ENCODE measurements around the gene ZNF500. TPM values are rescaled to one million over a fixed set of nuclear protein-coding genes. Genes with fewer than 3 reads are reported as not detected.
"Not testable (repeated sequence)": the region's sequence is repeated elsewhere in the genome, so short reads cannot be mapped to it uniquely, and the experiment has no call there.

Gene ZNF500
- total RNA-seq, 1 experiment from 2014 or later, result 23.6 TPM

DNA sequence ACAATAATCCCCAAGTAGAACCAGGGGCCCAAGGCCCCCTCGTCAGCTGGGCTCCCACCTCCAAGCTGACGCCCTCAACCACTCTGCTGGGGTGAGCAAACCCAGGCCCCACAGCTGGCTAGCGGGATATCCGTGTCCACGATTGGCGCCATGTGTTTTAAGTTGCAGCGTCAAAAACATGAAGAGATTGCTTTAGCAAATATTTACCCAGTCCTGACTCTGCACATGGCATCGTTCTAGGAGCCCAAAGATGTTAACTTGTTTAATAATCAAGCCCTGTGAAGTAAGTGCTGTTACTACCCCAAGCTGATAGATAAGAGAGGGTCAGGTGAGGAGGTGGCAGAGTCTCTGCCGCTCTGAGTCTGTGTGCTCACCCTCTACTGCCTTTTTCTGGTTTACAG is 21.5 kb upstream of the ZNF500 start:
- CTCF ChIA-PET, result interaction anchor here (1.1 kb wide), 1 partner anchor 138 kb away, joined by 4 read pairs; no protein-coding TSS in a partner anchor
- no peak for DNase-seq

DNA sequence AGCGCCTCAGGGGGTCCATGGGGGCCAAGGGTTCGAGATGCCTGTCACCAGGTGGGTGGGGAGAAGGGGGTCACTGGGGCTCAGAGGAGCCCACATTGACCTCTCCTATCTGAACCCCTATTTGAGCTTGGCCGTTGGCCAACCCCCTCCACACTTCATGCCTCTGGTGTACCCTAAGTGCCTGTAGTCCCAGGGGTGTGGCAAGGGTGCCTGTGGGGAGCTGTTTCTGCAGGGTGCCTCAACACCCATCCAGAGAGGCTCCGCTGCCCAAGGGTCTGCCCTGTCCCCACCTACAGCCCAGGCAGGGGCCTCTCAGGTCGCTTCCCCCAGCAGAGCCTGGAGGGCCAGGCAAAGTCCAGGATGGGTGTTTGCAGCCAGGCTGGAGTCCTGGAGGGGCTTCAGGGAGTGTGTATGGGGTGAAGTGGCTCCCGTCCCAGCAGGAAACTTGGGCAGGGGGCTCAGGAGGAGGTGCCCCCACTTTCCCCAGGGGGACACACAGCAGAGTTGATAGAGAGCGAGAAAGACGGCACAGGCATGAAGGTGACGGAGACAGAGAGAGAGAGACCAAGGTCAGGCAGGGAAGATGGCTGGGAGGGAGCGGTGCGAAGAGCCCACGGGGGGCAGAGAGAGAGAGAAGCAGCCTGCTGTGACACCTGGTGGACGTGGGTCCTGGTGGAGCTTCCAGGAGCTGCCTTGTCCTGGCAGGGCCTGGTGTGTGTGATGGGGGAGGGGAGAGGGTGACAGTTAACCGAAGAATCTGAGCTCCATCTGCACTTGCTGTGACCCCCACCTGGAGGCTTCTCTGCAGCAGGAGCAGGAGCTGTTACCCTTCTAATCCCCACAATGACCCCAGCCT is 20.9 kb upstream of the ZNF500 start, which contains the start of gene SEPTIN12:
Gene SEPTIN12, minus strand, starts transcription at position 719 of the 856 bp plus-strand sequence. Its CDS starts 700 bp downstream, at position 19.
- intact Hi-C loops (cut with micrococcal nuclease; ENCODE audit: unreplicated experiment), result no loop called here
- BruUV-seq (replicated peaks), result no TSS peak
- no peak within 1 kb of the TSS for H3K27ac Mint-ChIP-seq (ENCODE audit: unreplicated experiment)
- no peak for DNase-seq
- no peaks in the 10 kb centered on the region for H3K27me3 Mint-ChIP-seq (ENCODE audit: unreplicated experiment)
- peaks cover 27% of the 10 kb centered on the region for H3K4me1 Mint-ChIP-seq (ENCODE audit: low read depth, unreplicated experiment)
- TF ChIP-seq, protein P1, sequence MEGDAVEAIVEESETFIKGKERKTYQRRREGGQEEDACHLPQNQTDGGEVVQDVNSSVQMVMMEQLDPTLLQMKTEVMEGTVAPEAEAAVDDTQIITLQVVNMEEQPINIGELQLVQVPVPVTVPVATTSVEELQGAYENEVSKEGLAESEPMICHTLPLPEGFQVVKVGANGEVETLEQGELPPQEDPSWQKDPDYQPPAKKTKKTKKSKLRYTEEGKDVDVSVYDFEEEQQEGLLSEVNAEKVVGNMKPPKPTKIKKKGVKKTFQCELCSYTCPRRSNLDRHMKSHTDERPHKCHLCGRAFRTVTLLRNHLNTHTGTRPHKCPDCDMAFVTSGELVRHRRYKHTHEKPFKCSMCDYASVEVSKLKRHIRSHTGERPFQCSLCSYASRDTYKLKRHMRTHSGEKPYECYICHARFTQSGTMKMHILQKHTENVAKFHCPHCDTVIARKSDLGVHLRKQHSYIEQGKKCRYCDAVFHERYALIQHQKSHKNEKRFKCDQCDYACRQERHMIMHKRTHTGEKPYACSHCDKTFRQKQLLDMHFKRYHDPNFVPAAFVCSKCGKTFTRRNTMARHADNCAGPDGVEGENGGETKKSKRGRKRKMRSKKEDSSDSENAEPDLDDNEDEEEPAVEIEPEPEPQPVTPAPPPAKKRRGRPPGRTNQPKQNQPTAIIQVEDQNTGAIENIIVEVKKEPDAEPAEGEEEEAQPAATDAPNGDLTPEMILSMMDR (IDR thresholded peaks at IDR 0.05; ENCODE audit: unreplicated experiment), result no peak
- peaks cover 13% of the 10 kb centered on the region for H3K36me3 Mint-ChIP-seq (ENCODE audit: insufficient read depth, unreplicated experiment)
- H3K9me3 Mint-ChIP-seq (ENCODE audit: low read depth, unreplicated experiment), result no peaks in the 10 kb centered on the region
- H3K4me3 Mint-ChIP-seq (ENCODE audit: low read depth, unreplicated experiment), result no peak within 1 kb of the TSS
- CTCF ChIA-PET, result no interaction called here

More for the DNA sequence above, 21.5 kb upstream of the ZNF500 start:
- no TSS peak for BruUV-seq (replicated peaks)
- Mint-ChIP-seq H3K4me3 (ENCODE audit: low read depth, unreplicated experiment) (no peak overlapping the region), H3K4me1 (ENCODE audit: low read depth, unreplicated experiment) (peaks cover 27% of the 10 kb centered on the region), H3K9me3 (ENCODE audit: low read depth, unreplicated experiment) (no peaks in the 10 kb centered on the region), H3K27ac (ENCODE audit: unreplicated experiment) (no peak overlapping the region), H3K36me3 (ENCODE audit: insufficient read depth, unreplicated experiment) (peaks cover 13% of the 10 kb centered on the region), H3K27me3 (ENCODE audit: unreplicated experiment) (no peaks in the 10 kb centered on the region)
- intact Hi-C loops (cut with micrococcal nuclease; ENCODE audit: unreplicated experiment), result no loop called here
- TF ChIP-seq, protein P1 (IDR thresholded peaks at IDR 0.05; ENCODE audit: unreplicated experiment), result no peak

GRCh38 chr16:4787068-4787467 is 20.1 kb upstream of the ZNF500 start:
- CTCF ChIA-PET, result interaction anchor here (0.6 kb wide), 1 partner anchor 1438 kb away, joined by 4 read pairs; no protein-coding TSS in a partner anchor
- no peaks in the 10 kb centered on the region for H3K9me3 Mint-ChIP-seq (ENCODE audit: low read depth, unreplicated experiment)
- no TSS peak for BruUV-seq (replicated peaks)

DNA sequence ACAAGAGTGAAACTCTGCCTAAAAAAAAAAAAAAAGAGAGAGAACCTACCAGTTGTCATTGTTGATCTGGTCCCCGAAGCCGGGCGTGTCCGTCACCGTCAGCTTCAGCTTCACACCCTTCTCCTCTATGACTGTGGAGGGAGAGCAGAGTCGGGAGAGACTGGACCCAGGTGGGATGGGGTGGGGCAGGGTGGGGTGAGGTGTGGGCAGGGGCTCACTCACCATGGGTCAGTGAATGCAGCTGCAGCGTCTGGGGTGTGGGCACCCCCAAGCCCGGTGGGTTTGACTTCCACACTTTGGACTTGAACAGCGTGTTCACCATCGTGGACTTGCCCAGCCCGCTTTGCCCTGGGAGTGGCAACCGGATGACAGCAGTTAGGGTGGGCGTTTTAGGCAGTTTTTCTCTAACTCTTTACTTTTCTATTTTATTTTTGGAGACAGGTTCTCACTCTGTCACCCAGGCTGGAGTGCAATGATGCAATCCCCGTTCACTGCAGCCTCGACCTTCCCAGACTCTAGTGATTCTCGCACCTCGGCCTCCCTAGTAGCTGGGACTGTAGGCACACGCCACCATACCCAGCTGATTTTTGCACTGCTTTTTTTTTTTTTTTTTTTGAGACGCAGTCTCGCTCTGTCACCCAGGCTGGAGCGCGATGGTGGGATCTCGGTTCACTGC is 18.9 kb upstream of the ZNF500 start:
- CTCF ChIA-PET, result no interaction called here
- Mint-ChIP-seq H3K27ac (ENCODE audit: unreplicated experiment) (no peak overlapping the region), H3K9me3 (ENCODE audit: low read depth, unreplicated experiment) (no peaks in the 10 kb centered on the region), H3K4me3 (ENCODE audit: low read depth, unreplicated experiment) (no peak overlapping the region), H3K36me3 (ENCODE audit: insufficient read depth, unreplicated experiment) (peaks cover 4% of the 10 kb centered on the region), H3K4me1 (ENCODE audit: low read depth, unreplicated experiment) (peaks cover 27% of the 10 kb centered on the region), H3K27me3 (ENCODE audit: unreplicated experiment) (no peaks in the 10 kb centered on the region)
- BruUV-seq (replicated peaks), result no TSS peak
- intact Hi-C loops (cut with micrococcal nuclease; ENCODE audit: unreplicated experiment), result no loop called here
- DNase-seq, result no peak
- TF ChIP-seq, protein P1 (IDR thresholded peaks at IDR 0.05; ENCODE audit: unreplicated experiment), result no peak

More at GRCh38 chr16:4787068-4787467, 20.1 kb upstream of the ZNF500 start:
- H3K4me3 Mint-ChIP-seq (ENCODE audit: low read depth, unreplicated experiment), result no peak overlapping the region
- DNase-seq, result no peak
- TF ChIP-seq, protein P1 (IDR thresholded peaks at IDR 0.05; ENCODE audit: unreplicated experiment), result no peak
- intact Hi-C loops (cut with micrococcal nuclease; ENCODE audit: unreplicated experiment), result no loop called here
- H3K27ac Mint-ChIP-seq (ENCODE audit: unreplicated experiment), result no peak overlapping the region
- H3K36me3 Mint-ChIP-seq (ENCODE audit: insufficient read depth, unreplicated experiment), result peaks cover 13% of the 10 kb centered on the region
- H3K27me3 Mint-ChIP-seq (ENCODE audit: unreplicated experiment), result no peaks in the 10 kb centered on the region
- peaks cover 27% of the 10 kb centered on the region for H3K4me1 Mint-ChIP-seq (ENCODE audit: low read depth, unreplicated experiment)

DNA sequence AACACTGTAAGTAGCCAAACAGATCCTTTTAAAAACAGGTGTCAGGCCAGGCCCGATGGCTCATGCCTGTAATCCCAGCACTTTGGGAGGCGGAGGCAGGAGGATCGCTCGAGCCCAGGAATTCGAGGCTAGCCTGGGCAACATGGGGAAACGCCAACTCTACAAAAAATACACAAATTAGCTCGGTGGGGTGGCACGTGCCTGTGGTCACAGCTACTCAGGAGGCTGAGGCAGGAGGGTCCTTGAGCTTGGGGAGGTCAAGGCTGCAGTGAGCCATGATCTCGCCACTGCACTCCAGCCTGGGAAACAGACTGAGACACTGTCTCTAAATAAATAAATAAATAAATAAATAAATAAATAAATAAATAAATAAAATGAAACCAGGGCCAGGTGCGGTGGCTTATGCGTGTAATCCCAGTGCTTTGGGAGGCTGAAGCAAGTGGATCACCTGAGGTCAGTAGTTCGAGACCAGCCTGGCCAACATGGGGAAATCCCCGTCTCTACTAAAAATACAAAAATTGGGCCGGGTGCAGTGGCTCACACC is 17.6 kb upstream of the ZNF500 start:
- DNase-seq; H3K9me3 Mint-ChIP-seq (ENCODE audit: low read depth, unreplicated experiment); CTCF ChIA-PET; H3K27me3 Mint-ChIP-seq (ENCODE audit: unreplicated experiment); H3K27ac Mint-ChIP-seq (ENCODE audit: unreplicated experiment); H3K36me3 Mint-ChIP-seq (ENCODE audit: insufficient read depth, unreplicated experiment); intact Hi-C loops (cut with micrococcal nuclease; ENCODE audit: unreplicated experiment); BruUV-seq (replicated peaks); H3K4me3 Mint-ChIP-seq (ENCODE audit: low read depth, unreplicated experiment): not testable (repeated sequence)
- peaks cover 20% of the 10 kb centered on the region for H3K4me1 Mint-ChIP-seq (ENCODE audit: low read depth, unreplicated experiment)
